H9 (cell line): ENCODE measurements around the gene ALDH1B1. TPM values are rescaled to one million over a fixed set of nuclear protein-coding genes. Genes with fewer than 3 reads are reported as not detected.

ENCODE experiments used
- DNase-seq: peaks from one replicate; pipeline ENCODE4 v3.0.0-alpha.2; 2017
- H2AFZ ChIP-seq: one replicate; pipeline ENCODE4 v1.6.1; 2013; ENCODE audit warnings: mild to moderate bottlenecking, low read length, control low read depth, moderate library complexity
- H2AK5ac ChIP-seq: 2 replicates; pipeline ENCODE4 v1.6.1; 2013; ENCODE audit warnings: low read length, control low read depth, mixed read lengths; ENCODE audit not compliant: insufficient read length
- H2BK120ac ChIP-seq: one replicate; pipeline ENCODE4 v1.6.1; 2013; ENCODE audit warnings: low read depth, mild to moderate bottlenecking, low read length, control low read depth, inconsistent platforms; ENCODE audit not compliant: poor library complexity, severe bottlenecking
- H2BK12ac ChIP-seq: 2 replicates; pipeline ENCODE4 v1.6.1; 2013; ENCODE audit warnings: low read length, control low read depth, mixed read lengths, low read depth; ENCODE audit not compliant: insufficient read length
- H2BK15ac ChIP-seq: 2 replicates; pipeline ENCODE4 v1.6.1; 2013; ENCODE audit warnings: low read depth, low read length, control low read depth
- H2BK20ac ChIP-seq: one replicate; pipeline ENCODE4 v1.6.1; 2013; ENCODE audit warnings: low read depth, mild to moderate bottlenecking, low read length, control low read depth, inconsistent platforms; ENCODE audit not compliant: poor library complexity, severe bottlenecking
- H2BK5ac ChIP-seq: 2 replicates; pipeline ENCODE4 v1.6.1; 2013; ENCODE audit warnings: low read length, control low read depth, mixed read lengths; ENCODE audit not compliant: insufficient read length
- H3K14ac ChIP-seq: 2 replicates; pipeline ENCODE4 v1.6.1; 2013; ENCODE audit warnings: low read length, control low read depth; ENCODE audit not compliant: insufficient read depth
- H3K18ac ChIP-seq: 2 replicates; pipeline ENCODE4 v1.6.1; 2013; ENCODE audit warnings: low read depth, mild to moderate bottlenecking, mixed read lengths, low read length, control low read depth; ENCODE audit not compliant: insufficient read length
- H3K23ac ChIP-seq: 2 replicates; pipeline ENCODE4 v1.6.1; 2013; ENCODE audit warnings: low read length, control low read depth, mixed read lengths, low read depth; ENCODE audit not compliant: insufficient read length
- H3K23me2 ChIP-seq: 2 replicates; pipeline ENCODE4 v1.6.1; 2013; ENCODE audit warnings: low read depth, mild to moderate bottlenecking, mixed read lengths, low read length, control low read depth; ENCODE audit not compliant: insufficient read length, poor library complexity, severe bottlenecking
- H3K27ac ChIP-seq: 2 replicates; pipeline ENCODE4 v1.5.1; 2013; ENCODE audit warnings: low read length, control low read depth, mixed read lengths, low read depth; ENCODE audit not compliant: insufficient read length
- H3K27me3 ChIP-seq: 2 replicates; pipeline ENCODE4 v1.6.1; 2013; ENCODE audit warnings: low read length, control low read depth, inconsistent platforms; ENCODE audit not compliant: insufficient read depth
- H3K4ac ChIP-seq: 2 replicates; pipeline ENCODE4 v1.6.1; 2013; ENCODE audit warnings: low read depth, mild to moderate bottlenecking, control low read depth, inconsistent platforms, low read length, moderate library complexity
- H3K4me1 ChIP-seq: 2 replicates; pipeline ENCODE4 v1.6.1; 2013; ENCODE audit warnings: low read length, control low read depth, inconsistent platforms; ENCODE audit not compliant: insufficient read depth
- H3K4me2 ChIP-seq: 2 replicates; pipeline ENCODE4 v1.6.1; 2013; ENCODE audit warnings: low read length, control low read depth, mixed read lengths; ENCODE audit not compliant: insufficient read length, insufficient read depth
- H3K56ac ChIP-seq: 2 replicates; pipeline ENCODE4 v1.6.1; 2013; ENCODE audit warnings: low read depth, mild to moderate bottlenecking, mixed read lengths, low read length, control low read depth; ENCODE audit not compliant: insufficient read length
- H3K79me1 ChIP-seq: 2 replicates; pipeline ENCODE4 v1.6.1; 2013; ENCODE audit warnings: low read depth, mild to moderate bottlenecking, moderate library complexity, low read length, control low read depth, inconsistent platforms; ENCODE audit not compliant: insufficient read depth, poor library complexity, severe bottlenecking
- H3K79me2 ChIP-seq: 2 replicates; pipeline ENCODE4 v1.6.1; 2013; ENCODE audit warnings: low read length, control low read depth, inconsistent platforms; ENCODE audit not compliant: insufficient read depth
- H3K9ac ChIP-seq: 2 replicates; pipeline ENCODE4 v1.6.1; 2013; ENCODE audit warnings: low read length, control low read depth, mixed read lengths; ENCODE audit not compliant: insufficient read length; ENCODE audit errors: extremely low read depth
- H3K9me3 ChIP-seq: one replicate; pipeline ENCODE4 v1.6.1; 2013; ENCODE audit warnings: low read depth, low read length, inconsistent platforms; ENCODE audit not compliant: control insufficient read depth
- H3T11ph ChIP-seq: one replicate; pipeline ENCODE4 v1.6.1; 2013; ENCODE audit warnings: mild to moderate bottlenecking, low read length, control low read depth, inconsistent platforms
- H4K20me1 ChIP-seq: one replicate; pipeline ENCODE4 v1.6.1; 2013; ENCODE audit not compliant: control insufficient read depth, insufficient read length, insufficient read depth
- H4K5ac ChIP-seq: 2 replicates; pipeline ENCODE4 v1.6.1; 2013; ENCODE audit warnings: low read depth, mild to moderate bottlenecking, mixed read lengths, low read length, control low read depth; ENCODE audit not compliant: insufficient read length
- H4K8ac ChIP-seq: replicated peaks from 2 replicates; pipeline ENCODE4 v1.6.1; 2013; ENCODE audit warnings: low read length, control low read depth, mixed read lengths, low read depth; ENCODE audit not compliant: insufficient read length
- H4K91ac ChIP-seq: 2 replicates; pipeline ENCODE4 v1.6.1; 2013; ENCODE audit warnings: low read depth, mild to moderate bottlenecking, moderate library complexity, mixed read lengths, low read length, control low read depth; ENCODE audit not compliant: insufficient read length
- H3K27ac Mint-ChIP-seq, 3 experiments: 2 replicates in 2 of 3; 3 replicates in 1 of 3; pipeline ENCODE4 v1.8.0; 2020 to 2021; ENCODE audit warnings: mixed read lengths in 3 of 3, mild to moderate bottlenecking in 1 of 3, moderate library complexity in 1 of 3
- H3K27me3 Mint-ChIP-seq: 2 replicates; pipeline ENCODE4 v1.8.0; 2021; ENCODE audit warnings: low read depth, mild to moderate bottlenecking, moderate library complexity, mixed read lengths
- H3K36me3 Mint-ChIP-seq, 3 experiments: 2 replicates in 2 of 3; 3 replicates in 1 of 3; pipeline ENCODE4 v1.8.0; 2020 to 2021; ENCODE audit warnings: low read depth in 3 of 3, mixed read lengths in 3 of 3; ENCODE audit not compliant: insufficient read depth in 1 of 3
- H3K4me1 Mint-ChIP-seq, 2 experiments: 2 replicates each; pipeline ENCODE4 v1.8.0; 2020; ENCODE audit warnings: mixed read lengths in 2 of 2
- H3K4me3 Mint-ChIP-seq, 2 experiments: 2 replicates in 1 of 2; 3 replicates in 1 of 2; pipeline ENCODE4 v1.8.0; 2020 to 2021; ENCODE audit warnings: mild to moderate bottlenecking in 2 of 2, mixed read lengths in 2 of 2, moderate library complexity in 1 of 2
- H3K9me3 Mint-ChIP-seq, 2 experiments: 2 replicates in 1 of 2; 3 replicates in 1 of 2; pipeline ENCODE4 v1.8.0; 2020; ENCODE audit warnings: mild to moderate bottlenecking in 2 of 2, mixed read lengths in 2 of 2, moderate library complexity in 1 of 2
- WGBS: extraction: QIAGEN DNeasy Blood & Tissue Kit; methylation state at CpG from one replicate; pipeline ENCODE4 v1.1.7; 2013; ENCODE audit warnings: missing lambda C conversion rate, low lambda C conversion rate, mixed read lengths; ENCODE audit not compliant: insufficient read length; ENCODE audit errors: extremely low coverage; 5-methylcytosine and 5-hydroxymethylcytosine counted together
- total RNA-seq: library from RNA; stranded (reverse); gene quantifications from 2 replicates; pipeline ENCODE4 v1.2.1, GENCODE V29; 2021
- TF ChIP-seq, protein P1 (sequence below): fragments of 200-600 bp; sonication (generic); conservative IDR thresholded peaks from 3 replicates; pipeline ENCODE4 v1.8.0; 2021; ENCODE audit warnings: antibody characterized with exemption, mild to moderate bottlenecking

Gene ALDH1B1
- total RNA-seq, 1 experiment from 2014 or later, result 49.6 TPM

DNA sequence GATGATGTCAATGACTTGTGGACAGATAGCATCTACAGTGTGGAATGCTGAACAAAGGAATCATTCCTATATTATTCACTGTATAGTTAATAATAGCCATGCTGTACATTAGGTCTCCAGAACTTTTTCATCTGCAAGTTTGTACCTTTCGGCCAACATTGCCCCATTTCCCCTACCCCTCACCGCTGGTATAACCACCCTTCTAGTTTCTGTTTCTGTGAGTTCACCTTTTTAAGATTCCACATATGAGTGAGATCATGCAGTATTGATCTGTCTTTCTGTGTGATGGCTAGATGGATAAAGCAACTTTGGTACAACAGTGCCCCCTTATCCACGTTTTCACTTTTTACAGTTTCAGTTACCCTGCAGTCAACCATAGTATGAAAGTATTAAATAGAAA is 18.8 kb upstream of the ALDH1B1 start:
- Histone ChIP-seq H2BK120ac (no peak overlapping the region), H3K23me2 (no peaks in the 10 kb centered on the region), H2BK12ac (no peak overlapping the region), H2BK15ac (no peak overlapping the region), H3K79me1 (no peaks in the 10 kb centered on the region), H4K20me1 (no peaks in the 10 kb centered on the region), H2AK5ac (no peak overlapping the region), H3K4ac (no peak overlapping the region), H3K79me2 (no peaks in the 10 kb centered on the region), H4K91ac (no peak overlapping the region), H2BK5ac (no peak overlapping the region), H4K5ac (no peak overlapping the region), H3K56ac (no peak overlapping the region), H3K18ac (no peak overlapping the region), H3K27me3 (0 out of 2 replicates have a peak, but pooled peaks cover 2% of the 10 kb centered on the region), H3K4me2 (no peak overlapping the region), H2BK20ac (no peak overlapping the region), H3K27ac (no peak overlapping the region), H3T11ph (no peak overlapping the region), H2AFZ (no peak overlapping the region), H3K9me3 (no peaks in the 10 kb centered on the region), H3K23ac (no peak overlapping the region), H4K8ac (no peak overlapping the region), H3K4me1 (no peaks in the 10 kb centered on the region), H3K9ac (no peak overlapping the region), H3K14ac (no peak overlapping the region)
- no peak overlapping the region for H3K4me3 Mint-ChIP-seq
- peaks cover 62% of the 10 kb centered on the region for H3K27me3 Mint-ChIP-seq
- TF ChIP-seq, protein P1, sequence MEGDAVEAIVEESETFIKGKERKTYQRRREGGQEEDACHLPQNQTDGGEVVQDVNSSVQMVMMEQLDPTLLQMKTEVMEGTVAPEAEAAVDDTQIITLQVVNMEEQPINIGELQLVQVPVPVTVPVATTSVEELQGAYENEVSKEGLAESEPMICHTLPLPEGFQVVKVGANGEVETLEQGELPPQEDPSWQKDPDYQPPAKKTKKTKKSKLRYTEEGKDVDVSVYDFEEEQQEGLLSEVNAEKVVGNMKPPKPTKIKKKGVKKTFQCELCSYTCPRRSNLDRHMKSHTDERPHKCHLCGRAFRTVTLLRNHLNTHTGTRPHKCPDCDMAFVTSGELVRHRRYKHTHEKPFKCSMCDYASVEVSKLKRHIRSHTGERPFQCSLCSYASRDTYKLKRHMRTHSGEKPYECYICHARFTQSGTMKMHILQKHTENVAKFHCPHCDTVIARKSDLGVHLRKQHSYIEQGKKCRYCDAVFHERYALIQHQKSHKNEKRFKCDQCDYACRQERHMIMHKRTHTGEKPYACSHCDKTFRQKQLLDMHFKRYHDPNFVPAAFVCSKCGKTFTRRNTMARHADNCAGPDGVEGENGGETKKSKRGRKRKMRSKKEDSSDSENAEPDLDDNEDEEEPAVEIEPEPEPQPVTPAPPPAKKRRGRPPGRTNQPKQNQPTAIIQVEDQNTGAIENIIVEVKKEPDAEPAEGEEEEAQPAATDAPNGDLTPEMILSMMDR, result no peak
- H3K27ac Mint-ChIP-seq, result no peak overlapping the region
- H3K36me3 Mint-ChIP-seq, result peaks cover 0 to 2% (median 0%) of the 10 kb centered on the region in 3 experiments; a peak in 1 of 7 replicates
- no CpG with 5 or more reads among the region's 3 CpGs for WGBS
- peaks cover 13 to 20% of the 10 kb centered on the region in 2 experiments for H3K4me1 Mint-ChIP-seq
- H3K9me3 Mint-ChIP-seq, result peaks cover 4 to 7% of the 10 kb centered on the region in 2 experiments; a peak in 3 of 5 replicates
- no peak for DNase-seq
